HG02678 (cell line): ENCODE data around the gene SSBP4.
"Not testable (repeated sequence)": the region's sequence is repeated elsewhere in the genome, so short reads cannot be mapped to it uniquely, and the experiment has no call there.

Experiments used
- ATAC-seq: cut with Tn5 transposase; IDR thresholded peaks from one replicate; pipeline ENCODE4 v1.9.1; 2021; ENCODE audit warnings: mild to moderate bottlenecking, moderate library complexity; ENCODE audit not compliant: unreplicated experiment

Gene SSBP4

GRCh38 chr19:18392926-18393325 is 26.3 kb upstream of the SSBP4 start:
- ATAC-seq = no peak

DNA sequence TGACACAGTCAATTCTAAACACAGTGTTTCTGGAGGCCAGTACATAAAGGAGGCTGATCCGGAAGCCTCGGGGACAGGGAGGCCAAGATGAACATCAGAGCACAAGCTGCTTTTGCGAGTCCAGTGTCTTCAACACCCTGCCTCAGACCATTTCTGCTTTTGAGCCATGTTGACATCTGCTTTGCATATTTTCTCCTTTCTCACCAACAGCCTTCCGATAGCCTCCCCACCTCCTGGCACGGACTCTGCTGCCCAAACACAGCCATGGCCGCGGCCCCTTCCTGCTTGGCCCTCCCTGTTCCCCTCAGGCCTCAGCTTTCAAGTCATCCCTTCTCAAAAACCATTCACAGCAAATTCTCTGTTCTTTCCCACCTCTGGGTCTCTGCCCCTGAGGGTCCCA is 25.4 kb upstream of the SSBP4 start:
- no peak for ATAC-seq

GRCh38 chr19:18396471-18397241 is 22.5 kb upstream of the SSBP4 start:
- ATAC-seq = no peak

DNA sequence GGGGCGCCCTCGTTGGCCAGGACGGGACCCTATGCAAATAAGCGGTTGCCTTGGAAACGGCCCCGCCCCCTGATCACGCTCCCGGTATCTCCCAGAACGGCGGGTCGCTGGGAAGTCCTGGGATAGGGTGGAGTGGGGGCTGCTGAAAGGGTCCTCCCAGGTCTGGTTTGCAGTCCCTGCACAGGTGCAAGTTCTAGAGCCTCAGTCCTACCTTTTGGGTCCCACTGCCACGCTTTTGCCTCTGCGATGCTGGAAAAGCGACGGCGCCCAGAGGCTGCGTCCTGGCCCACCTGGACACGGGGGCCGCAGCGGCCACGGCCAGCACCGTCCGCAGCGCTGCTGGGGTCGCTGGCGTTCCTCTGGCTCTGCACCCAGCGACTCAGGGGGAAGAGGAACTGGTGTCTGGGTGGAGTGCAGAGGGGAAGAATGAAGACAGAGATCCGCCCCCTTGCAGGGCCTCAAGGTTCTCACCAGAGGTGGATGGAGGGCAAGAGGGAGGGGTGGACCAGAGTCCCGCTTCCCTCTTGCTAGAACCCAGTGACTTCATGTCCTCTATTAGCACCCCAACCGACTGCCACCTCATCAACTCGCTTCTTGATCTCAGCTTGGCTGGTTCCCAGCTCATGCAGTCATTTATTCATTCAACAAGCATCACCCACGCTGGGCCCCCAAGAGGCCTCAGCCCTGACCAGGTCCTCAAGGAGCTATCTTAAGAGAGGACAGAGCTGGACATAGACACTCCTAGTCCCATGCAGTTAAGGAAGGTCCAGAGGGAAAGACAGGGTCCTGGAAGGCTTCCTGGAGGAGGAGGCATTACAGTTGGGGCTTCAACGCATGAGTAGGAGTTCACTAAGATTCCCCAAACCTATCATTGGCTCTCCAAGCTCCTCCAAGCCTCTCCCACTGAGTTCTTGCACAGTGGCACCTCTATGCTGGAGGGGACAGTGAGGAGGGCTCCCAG is 21.7 kb upstream of the SSBP4 start, which contains the start of gene LRRC25:
LRRC25 (minus strand) TSS at position 381 of the 961 bp plus-strand sequence. CDS start 659 bp downstream, outside the sequence.
- ATAC-seq = no peak

DNA sequence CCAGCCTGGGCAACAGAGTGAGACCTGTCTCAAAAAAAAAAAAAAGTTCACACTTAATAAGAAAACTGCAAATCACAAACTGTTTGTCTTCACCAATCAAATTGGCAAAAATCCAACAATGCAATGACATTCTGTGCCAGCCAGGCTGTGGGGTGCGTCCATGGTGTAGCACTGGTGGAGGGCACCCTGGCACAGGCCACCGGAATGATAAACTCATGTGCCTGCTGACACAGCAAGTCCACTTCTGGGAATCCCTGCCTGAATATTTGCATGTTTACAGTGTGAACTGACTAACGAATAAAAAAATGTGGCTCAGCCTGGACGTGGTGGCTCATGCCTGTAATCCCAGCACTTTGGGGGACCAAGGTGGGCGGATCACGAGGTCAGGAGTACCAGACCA is 20.2 kb upstream of the SSBP4 start:
- ATAC-seq = no peak

- ATAC-seq = no peak
Measured at GRCh38 chr19:18401580-18402112, 17.6 kb upstream of the SSBP4 start.

DNA sequence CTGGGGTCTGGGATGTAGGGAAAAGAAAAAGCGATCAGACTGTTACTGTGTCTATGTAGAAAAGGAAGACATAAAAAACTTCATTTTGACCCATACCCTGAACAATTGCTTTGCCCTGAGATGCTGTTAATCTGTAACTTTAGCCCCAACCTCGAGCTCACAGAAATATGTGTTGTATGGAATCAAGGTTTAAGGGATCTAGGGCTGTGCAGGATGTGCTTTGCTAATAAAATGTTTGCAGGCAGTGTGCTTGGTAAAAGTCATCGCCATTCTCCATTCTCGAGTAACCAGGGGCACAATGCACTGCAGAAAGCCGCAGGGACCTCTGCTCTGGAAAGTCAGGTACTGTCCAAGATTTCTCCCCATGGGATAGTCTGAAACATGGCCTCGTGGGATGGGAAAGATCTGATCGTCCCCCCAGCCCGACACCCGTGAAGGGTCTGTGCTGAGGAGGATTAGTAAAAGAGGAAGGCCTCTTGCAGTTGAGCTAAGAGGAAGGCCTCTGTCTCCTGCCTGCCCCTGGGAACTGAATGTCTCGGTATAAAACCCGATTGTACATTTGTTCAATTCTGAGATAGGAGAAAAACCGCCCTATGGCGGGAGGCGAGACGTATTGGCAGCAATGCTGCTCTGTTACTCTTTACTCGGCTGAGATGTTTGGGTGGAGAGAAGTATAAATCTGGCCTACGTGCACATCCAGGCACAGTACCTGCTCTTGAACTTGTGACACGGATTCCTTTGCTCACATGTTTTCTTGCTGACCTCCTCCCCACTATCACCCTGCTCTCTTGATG is 16.5 kb upstream of the SSBP4 start:
- ATAC-seq = not testable (repeated sequence)

DNA sequence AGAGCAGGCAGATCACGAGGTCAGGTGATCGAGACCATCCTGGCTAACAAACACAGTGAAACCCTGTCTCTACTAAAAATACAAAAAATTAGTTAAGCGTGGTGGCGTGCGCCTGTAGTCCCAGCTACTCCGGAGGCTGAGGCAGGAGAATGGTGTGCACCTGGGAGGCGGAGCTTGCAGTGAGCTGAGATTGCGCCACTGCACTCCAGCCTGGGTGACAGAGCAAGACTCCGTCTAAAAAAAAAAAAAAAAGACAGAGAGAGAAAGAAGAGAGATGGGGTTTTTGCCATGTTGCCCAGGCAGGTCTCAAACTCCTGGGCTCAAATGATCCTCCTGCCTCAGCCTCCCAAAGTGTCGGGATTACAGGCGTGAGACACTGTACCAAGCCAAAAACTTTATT is 13.4 kb upstream of the SSBP4 start:
- ATAC-seq = not testable (repeated sequence)

DNA sequence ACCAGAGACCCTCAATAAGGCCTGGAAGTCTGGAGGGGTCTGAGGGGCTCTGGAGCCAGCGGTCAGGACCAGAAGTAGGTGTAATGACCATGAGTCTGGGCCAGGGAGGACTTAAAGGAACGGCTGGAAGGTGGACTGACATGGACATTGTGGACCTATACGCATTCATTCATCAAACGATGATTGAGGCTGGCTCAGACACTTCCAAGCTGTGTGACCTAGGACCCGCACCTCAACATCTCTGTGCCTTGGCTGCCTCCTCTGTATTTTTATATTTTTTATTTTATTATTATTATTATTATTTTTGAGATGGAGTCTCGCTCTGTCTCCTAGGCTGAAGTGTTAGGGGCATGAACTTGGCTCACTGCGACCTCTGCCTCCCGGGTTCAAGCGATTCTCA is 12.4 kb upstream of the SSBP4 start:
- no peak for ATAC-seq

DNA sequence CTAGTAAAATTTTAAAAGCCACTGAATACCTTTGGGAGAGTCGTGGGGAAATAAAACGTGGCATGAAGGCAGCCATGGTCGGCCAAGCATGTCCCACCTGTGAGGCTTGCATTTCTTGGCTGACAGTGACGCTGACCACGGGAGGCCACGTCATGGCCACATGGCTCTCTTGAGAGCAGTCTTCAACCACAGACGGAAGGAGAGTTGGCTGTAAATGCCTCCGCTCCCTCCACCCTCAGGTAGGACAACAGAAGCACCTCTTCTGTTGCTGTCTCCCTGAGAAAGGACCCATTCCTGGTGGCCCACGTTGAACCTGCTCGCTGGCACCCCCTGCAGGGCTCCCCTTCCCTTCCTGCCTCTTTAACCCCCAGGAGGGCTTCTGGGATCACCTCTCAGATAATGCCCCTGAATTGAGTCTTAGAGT is 11.1 kb upstream of the SSBP4 start:
- no peak for ATAC-seq

GRCh38 chr19:18412610-18413239 is 6.5 kb upstream of the SSBP4 start:
- ATAC-seq = no peak

DNA sequence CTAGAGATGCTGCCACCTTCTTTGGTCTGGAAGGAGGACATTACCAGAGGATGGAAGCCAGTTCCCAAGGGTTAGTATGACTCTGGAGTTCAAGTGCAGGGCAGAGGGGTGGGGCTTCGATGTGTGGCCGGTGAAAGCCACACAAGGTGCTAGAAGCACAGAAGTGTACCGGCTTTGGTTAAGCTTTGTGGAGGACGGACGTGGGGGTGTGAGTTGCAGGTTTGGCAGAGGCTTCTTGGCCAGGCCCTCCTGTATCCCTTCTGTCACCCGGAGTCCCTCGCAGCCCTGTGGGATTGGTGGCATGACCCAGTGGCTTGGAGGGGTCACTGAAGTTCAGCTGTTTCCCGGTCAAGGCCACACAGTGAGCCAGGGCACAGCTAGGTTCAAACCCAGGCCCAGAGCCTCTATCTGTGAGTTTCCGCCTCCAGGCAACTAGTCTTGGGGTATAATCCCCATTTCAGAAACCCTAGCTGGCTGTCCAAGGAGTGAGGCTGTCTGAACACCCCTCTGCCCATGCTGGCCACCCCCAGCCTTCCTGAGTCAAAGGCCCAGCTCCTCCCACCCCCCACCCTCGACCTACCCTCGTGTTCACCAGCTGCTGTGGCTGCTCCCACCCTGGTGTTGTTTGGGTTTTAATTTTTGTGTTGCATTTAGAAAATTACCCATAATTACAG is 4.6 kb upstream of the SSBP4 start:
- no peak for ATAC-seq

DNA sequence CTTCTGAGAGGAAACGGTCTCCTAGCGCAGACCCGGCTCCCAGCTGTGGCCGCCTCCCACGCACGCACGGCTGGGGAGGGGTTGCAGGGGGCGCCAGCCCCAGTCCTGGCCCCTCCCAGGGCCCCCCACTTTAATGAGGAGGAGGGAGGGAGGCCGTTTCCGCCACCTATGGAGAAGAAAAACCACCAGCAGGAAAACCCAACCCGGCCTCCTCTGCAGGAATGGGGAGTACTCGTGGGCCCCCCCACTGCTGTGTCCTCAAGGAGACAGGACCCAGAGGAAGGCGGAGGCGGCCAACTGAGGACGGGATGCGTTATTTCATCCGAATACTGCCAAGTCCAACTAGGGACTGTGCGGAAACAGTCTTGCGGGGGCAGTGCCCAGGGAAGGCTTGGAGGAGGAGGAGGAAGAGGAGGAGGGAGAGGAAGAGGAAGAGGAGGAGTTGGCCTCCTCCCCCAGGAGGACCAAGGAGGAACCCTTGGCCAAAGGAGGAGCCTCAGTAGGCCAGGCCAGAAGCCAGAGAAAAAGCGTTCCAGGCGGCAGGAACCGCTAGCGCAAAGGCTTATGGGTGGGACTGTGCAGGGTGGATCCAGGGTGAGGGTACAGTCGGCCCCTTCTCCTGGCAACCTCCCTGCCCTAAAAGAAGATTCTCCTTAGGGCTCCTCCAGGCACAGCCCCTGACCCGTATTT is 3.9 kb upstream of the SSBP4 start:
- no peak for ATAC-seq

DNA sequence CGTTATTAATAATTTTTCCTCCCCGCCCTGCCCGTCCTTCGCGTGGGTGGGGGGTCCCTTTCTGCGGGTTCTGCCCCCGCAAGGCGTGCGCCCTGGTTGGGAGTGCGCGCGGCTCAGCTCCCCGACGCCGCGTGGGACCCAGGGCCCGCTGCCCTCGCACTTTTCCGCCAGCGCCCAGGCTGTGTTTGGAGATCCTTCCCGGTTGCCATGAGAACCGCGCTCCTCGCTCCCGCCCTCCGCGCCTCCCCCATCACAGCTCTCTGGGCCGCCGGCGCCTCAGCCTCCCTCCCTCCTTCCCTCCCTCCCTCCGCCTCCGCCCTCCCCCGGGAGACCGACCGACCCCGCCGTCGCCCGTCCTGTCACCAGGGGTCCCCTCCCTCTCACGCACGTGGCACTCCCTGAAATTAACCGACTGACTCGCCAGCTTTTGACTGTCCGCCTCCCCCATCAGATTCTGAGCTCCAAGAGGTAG is 2.4 kb upstream of the SSBP4 start:
- ATAC-seq = no peak

GRCh38 chr19:18417250-18418028 is 1.8 kb upstream of the SSBP4 start:
- no peak for ATAC-seq

DNA sequence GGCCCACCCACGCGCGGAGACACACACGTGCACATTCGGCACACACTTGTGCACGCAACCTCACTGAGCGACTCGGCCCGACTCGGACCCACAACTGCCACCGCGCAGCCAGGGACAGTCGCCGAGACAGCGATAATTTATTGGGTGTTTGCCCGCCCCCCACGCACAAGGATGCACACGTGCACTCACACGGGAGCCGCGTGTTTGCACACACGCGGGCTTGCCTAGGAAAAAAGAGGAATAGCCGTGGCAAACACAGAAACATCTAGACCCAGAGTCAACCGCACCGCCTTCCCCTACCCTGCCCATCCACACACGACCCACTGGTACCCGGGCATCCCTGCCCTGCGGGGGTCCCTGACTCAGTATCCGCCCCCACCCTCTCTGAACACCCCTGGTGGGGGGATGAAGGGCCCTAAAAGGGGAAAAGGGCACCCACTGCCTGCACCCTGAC is 1.1 kb upstream of the SSBP4 start:
- ATAC-seq = no peak

- no peak for ATAC-seq
Measured at GRCh38 chr19:18418483-18419194, 559 bp upstream of the SSBP4 start.
